ENCODE data around the gene OASL.

DNA sequence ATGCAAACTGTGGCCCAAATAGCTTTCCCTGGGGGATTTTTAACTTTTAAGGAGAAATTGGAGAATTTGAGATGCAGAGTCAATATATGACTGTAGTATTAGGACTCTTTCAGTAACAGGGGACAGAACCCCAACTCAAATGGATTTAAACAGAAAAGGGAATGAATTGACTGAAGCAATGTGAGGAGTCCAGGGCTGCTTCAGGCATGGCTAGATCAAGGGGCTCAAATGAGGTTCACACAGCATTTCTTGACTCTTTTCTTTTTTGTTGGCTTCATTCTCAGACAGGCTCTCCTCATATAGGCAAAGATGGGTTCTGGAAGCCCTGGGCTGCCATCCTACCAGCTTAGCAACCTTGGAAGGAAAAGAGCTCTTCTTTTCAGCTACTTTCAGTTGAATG, 47.1 kb downstream of the OASL start:
- TF ChIP-seq EZH2 (IDR thresholded peaks at IDR 0.05; ENCODE audit: insufficient read depth, poor library complexity, severe bottlenecking) (no peak), EZH2phosphoT487 (IDR thresholded peaks at IDR 0.05; ENCODE audit: insufficient read depth, low read depth) (no peak)

Measured in GM23248 (cell line).